SK-N-SH (cell line): ENCODE results near the gene CCL21. TPM values are rescaled to one million over a fixed set of nuclear protein-coding genes. Genes with fewer than 3 reads are reported as not detected.

Source experiments
- CTCF ChIA-PET: fragments of 300-600, 350-600 bp; formaldehyde crosslinking; extraction: SDS; loops from one replicate; lab custom pipeline; 2021; lab: Yijun Ruan, JAX
- POLR2A ChIA-PET: fragments of 350-600 bp; sonication (Branson Sonifier 250); formaldehyde crosslinking; extraction: SDS; loops from one replicate; lab custom pipeline; 2020; ENCODE audit warnings: antibody characterized with exemption, inconsistent platforms; lab: Yijun Ruan, JAX
- DNase-seq: peaks from one replicate; pipeline ENCODE4 v3.0.0; 2012
- H2AFZ ChIP-seq: fragments of 200-600 bp; sonication (generic); 2 replicates; pipeline ENCODE4 v1.8.1; 2016; ENCODE audit warnings: antibody characterized with exemption, mild to moderate bottlenecking, low read depth
- H3F3A ChIP-seq: fragments of 200-600 bp; sonication (generic); replicated peaks from 2 replicates; pipeline ENCODE3; 2016; ENCODE audit warnings: antibody characterized with exemption, mild to moderate bottlenecking; ENCODE audit not compliant: insufficient read depth
- H3K27ac ChIP-seq, 2 experiments: fragments of 200-500 bp in 1 of 2; fragments of 200-600 bp in 1 of 2; sonication (Bioruptor generic) in 1 of 2; sonication (generic), shearing (Covaris generic) in 1 of 2; 2 replicates each; pipeline versions ENCODE4 v1.5.1 to v1.6.1; 2014 to 2016; ENCODE audit warnings: low read depth in 2 of 2, inconsistent platforms in 1 of 2, low read length in 1 of 2, mild to moderate bottlenecking in 1 of 2, mixed read lengths in 1 of 2
- H3K27me3 ChIP-seq: fragments of 200-600 bp; sonication (generic), shearing (Covaris generic); 2 replicates; pipeline ENCODE4 v1.6.1; 2016; ENCODE audit warnings: mixed run types; ENCODE audit not compliant: insufficient read depth
- H3K36me3 ChIP-seq, 2 experiments: fragments of 200-500 bp in 1 of 2; fragments of 200-600 bp in 1 of 2; sonication (Bioruptor generic) in 1 of 2; sonication (generic) in 1 of 2; replicated peaks in 1 of 2; 2 replicates each; pipeline versions ENCODE3 to v1.5.1; 2014 to 2016; ENCODE audit warnings: low read length in 1 of 2, mild to moderate bottlenecking in 1 of 2; ENCODE audit not compliant: insufficient read depth in 2 of 2, control insufficient read depth in 1 of 2
- H3K4me1 ChIP-seq, 2 experiments: fragments of 200-500 bp in 1 of 2; fragments of 200-600 bp in 1 of 2; sonication (Bioruptor generic) in 1 of 2; sonication (generic), shearing (Covaris generic) in 1 of 2; 2 replicates each; pipeline versions ENCODE4 v1.5.1 to v1.6.1; 2014 to 2016; ENCODE audit warnings: low read depth in 1 of 2, low read length in 1 of 2, mixed run types in 1 of 2; ENCODE audit not compliant: insufficient read depth in 2 of 2, control insufficient read depth in 1 of 2
- H3K4me2 ChIP-seq: fragments of 200-600 bp; sonication (generic), shearing (Covaris generic); 2 replicates; pipeline ENCODE4 v1.6.1; 2017; ENCODE audit warnings: mixed run types
- H3K4me3 ChIP-seq, 2 experiments: fragments of 200-500 bp in 1 of 2; fragments of 200-600 bp in 1 of 2; sonication (Bioruptor generic) in 1 of 2; sonication (generic), shearing (Covaris generic) in 1 of 2; 2 replicates each; pipeline versions ENCODE4 v1.5.1 to v1.8.1; 2014 to 2016; ENCODE audit warnings: low read depth in 2 of 2, inconsistent platforms in 1 of 2, low read length in 1 of 2, mild to moderate bottlenecking in 1 of 2, mixed read lengths in 1 of 2, moderate library complexity in 1 of 2
- H3K79me2 ChIP-seq: fragments of 200-600 bp; sonication (generic); 2 replicates; pipeline ENCODE4 v1.8.1; 2017; ENCODE audit warnings: mild to moderate bottlenecking; ENCODE audit not compliant: insufficient read depth
- H3K9ac ChIP-seq: fragments of 200-600 bp; sonication (generic); 2 replicates; pipeline ENCODE4 v1.6.1; 2017; ENCODE audit warnings: mixed run types
- H3K9me2 ChIP-seq: fragments of 200-600 bp; sonication (generic); 2 replicates; pipeline ENCODE4 v1.6.1; 2017; ENCODE audit warnings: mixed run types
- H3K9me3 ChIP-seq: fragments of 200-600 bp; sonication (generic); 2 replicates; pipeline ENCODE4 v1.6.1; 2017; ENCODE audit warnings: mixed run types, mild to moderate bottlenecking, moderate library complexity
- H4K20me1 ChIP-seq: fragments of 200-600 bp; sonication (generic); 2 replicates; pipeline ENCODE4 v1.6.1; 2017; ENCODE audit warnings: mild to moderate bottlenecking, mixed run types; ENCODE audit not compliant: insufficient read depth
- ELF1 ChIP-seq: IDR thresholded peaks from 2 replicates; pipeline ENCODE4 v1.4.0; 2012
- EP300 ChIP-seq, 2 experiments: IDR thresholded peaks; 2 replicates each; pipeline versions ENCODE4 v1.4.0 to v1.6.1; 2012; ENCODE audit warnings: borderline replicate concordance in 1 of 2, low read depth in 1 of 2, low read length in 1 of 2
- EZH2phosphoT487 ChIP-seq: fragments of 200-600 bp; sonication (generic); IDR thresholded peaks from 2 replicates; pipeline ENCODE4 v1.6.1; 2017; ENCODE audit warnings: low read depth, mixed run types, mild to moderate bottlenecking, antibody characterized with exemption, moderate library complexity, borderline replicate concordance
- MXI1 ChIP-seq: IDR thresholded peaks from 2 replicates; pipeline ENCODE4 v1.6.1; 2012; ENCODE audit warnings: mild to moderate bottlenecking, low read depth, low read length, improper control_type of control experiment
- NFIC ChIP-seq: IDR thresholded peaks from 2 replicates; pipeline ENCODE4 v1.4.0; 2012; ENCODE audit warnings: borderline replicate concordance
- RAD21 ChIP-seq: IDR thresholded peaks from 2 replicates; pipeline ENCODE4 v1.6.1; 2012; ENCODE audit warnings: mild to moderate bottlenecking, low read length
- RCOR1 ChIP-seq: fragments of 150-350 bp; IDR thresholded peaks from 2 replicates; pipeline ENCODE4 v1.6.1; 2017; ENCODE audit warnings: antibody characterized with exemption, low read length
- RXRA ChIP-seq: IDR thresholded peaks from 2 replicates; pipeline ENCODE4 v1.4.0; 2012; ENCODE audit warnings: low read depth, mild to moderate bottlenecking, borderline replicate concordance
- SMC3 ChIP-seq: IDR thresholded peaks from 2 replicates; pipeline ENCODE4 v1.6.1; 2012; ENCODE audit warnings: low read depth, low read length, improper control_type of control experiment
- TEAD4 ChIP-seq: IDR thresholded peaks from 2 replicates; pipeline ENCODE4 v1.4.0; 2012; ENCODE audit warnings: mild to moderate bottlenecking, borderline replicate concordance; ENCODE audit not compliant: insufficient read depth
- YY1 ChIP-seq: IDR thresholded peaks from 2 replicates; pipeline ENCODE4 v1.4.0; 2012; ENCODE audit warnings: low read depth, mild to moderate bottlenecking
- WGBS: methylation state at CpG from one replicate; pipeline ENCODE4 v1.1.6; 2017; ENCODE audit warnings: low lambda C conversion rate; 5-methylcytosine and 5-hydroxymethylcytosine counted together
- polyA plus RNA-seq, 3 experiments: library from polyadenylated mRNA; depleted of rRNA; stranded (reverse); fragments of >200 nt; gene quantifications; 2 replicates each; pipeline ENCODE4 v1.2.3, GENCODE V29; 2012
- TF ChIP-seq, protein P1 (sequence below): fragments of 200-600 bp; sonication (generic); IDR thresholded peaks from 2 replicates; pipeline ENCODE4 v1.6.1; 2017; ENCODE audit warnings: antibody characterized with exemption, mild to moderate bottlenecking, moderate library complexity
- TF ChIP-seq, protein P2 (sequence below): IDR thresholded peaks from 2 replicates; pipeline ENCODE4 v1.6.1; 2012; ENCODE audit warnings: mild to moderate bottlenecking, low read depth, low read length, moderate library complexity

CCL21 gene
- polyA plus RNA-seq, 1 of the 3 experiments (the other 2 are of a cell fraction), result not detected

GRCh38 chr9:34701023-34701768 is 8.7 kb downstream of the CCL21 start:
- no peaks in the 10 kb centered on the region for H3K36me3 ChIP-seq
- TF ChIP-seq YY1, result no peak
- peak; percentile 51 for TF ChIP-seq RAD21
- no peak for TF ChIP-seq RXRA
- TF ChIP-seq RCOR1, result no peak
- no peak for TF ChIP-seq NFIC
- TF ChIP-seq TEAD4, result no peak
- TF ChIP-seq EZH2phosphoT487, result no peak
- TF ChIP-seq, protein P1, sequence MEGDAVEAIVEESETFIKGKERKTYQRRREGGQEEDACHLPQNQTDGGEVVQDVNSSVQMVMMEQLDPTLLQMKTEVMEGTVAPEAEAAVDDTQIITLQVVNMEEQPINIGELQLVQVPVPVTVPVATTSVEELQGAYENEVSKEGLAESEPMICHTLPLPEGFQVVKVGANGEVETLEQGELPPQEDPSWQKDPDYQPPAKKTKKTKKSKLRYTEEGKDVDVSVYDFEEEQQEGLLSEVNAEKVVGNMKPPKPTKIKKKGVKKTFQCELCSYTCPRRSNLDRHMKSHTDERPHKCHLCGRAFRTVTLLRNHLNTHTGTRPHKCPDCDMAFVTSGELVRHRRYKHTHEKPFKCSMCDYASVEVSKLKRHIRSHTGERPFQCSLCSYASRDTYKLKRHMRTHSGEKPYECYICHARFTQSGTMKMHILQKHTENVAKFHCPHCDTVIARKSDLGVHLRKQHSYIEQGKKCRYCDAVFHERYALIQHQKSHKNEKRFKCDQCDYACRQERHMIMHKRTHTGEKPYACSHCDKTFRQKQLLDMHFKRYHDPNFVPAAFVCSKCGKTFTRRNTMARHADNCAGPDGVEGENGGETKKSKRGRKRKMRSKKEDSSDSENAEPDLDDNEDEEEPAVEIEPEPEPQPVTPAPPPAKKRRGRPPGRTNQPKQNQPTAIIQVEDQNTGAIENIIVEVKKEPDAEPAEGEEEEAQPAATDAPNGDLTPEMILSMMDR, result peak; percentile 67
- TF ChIP-seq, protein P2, sequence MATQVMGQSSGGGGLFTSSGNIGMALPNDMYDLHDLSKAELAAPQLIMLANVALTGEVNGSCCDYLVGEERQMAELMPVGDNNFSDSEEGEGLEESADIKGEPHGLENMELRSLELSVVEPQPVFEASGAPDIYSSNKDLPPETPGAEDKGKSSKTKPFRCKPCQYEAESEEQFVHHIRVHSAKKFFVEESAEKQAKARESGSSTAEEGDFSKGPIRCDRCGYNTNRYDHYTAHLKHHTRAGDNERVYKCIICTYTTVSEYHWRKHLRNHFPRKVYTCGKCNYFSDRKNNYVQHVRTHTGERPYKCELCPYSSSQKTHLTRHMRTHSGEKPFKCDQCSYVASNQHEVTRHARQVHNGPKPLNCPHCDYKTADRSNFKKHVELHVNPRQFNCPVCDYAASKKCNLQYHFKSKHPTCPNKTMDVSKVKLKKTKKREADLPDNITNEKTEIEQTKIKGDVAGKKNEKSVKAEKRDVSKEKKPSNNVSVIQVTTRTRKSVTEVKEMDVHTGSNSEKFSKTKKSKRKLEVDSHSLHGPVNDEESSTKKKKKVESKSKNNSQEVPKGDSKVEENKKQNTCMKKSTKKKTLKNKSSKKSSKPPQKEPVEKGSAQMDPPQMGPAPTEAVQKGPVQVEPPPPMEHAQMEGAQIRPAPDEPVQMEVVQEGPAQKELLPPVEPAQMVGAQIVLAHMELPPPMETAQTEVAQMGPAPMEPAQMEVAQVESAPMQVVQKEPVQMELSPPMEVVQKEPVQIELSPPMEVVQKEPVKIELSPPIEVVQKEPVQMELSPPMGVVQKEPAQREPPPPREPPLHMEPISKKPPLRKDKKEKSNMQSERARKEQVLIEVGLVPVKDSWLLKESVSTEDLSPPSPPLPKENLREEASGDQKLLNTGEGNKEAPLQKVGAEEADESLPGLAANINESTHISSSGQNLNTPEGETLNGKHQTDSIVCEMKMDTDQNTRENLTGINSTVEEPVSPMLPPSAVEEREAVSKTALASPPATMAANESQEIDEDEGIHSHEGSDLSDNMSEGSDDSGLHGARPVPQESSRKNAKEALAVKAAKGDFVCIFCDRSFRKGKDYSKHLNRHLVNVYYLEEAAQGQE, result no peak
- 0 out of 2 replicates have a peak, but pooled peaks have one; percentile 18 for TF ChIP-seq MXI1
- peak; percentile 22; the same call in 1 of the 2 replicates for TF ChIP-seq SMC3
- no peak for TF ChIP-seq ELF1
- no peak for TF ChIP-seq EP300 (IDR thresholded peaks at IDR 0.05; ENCODE audit: borderline replicate concordance in 1 of 2, low read depth in 1 of 2, low read length in 1 of 2)
- TF ChIP-seq, all 33 proteins: peak for 4
- CTCF ChIA-PET, result interaction anchor here (0.6 to 5.8 kb wide), 23 partner anchors 8 to 293 kb away, joined by 3 to 57 read pairs (median 5); partner anchors contain the start of genes CCL19, CCL21, CCL27 and DCTN3
- Histone ChIP-seq H3K27me3 (no peaks in the 10 kb centered on the region), H2AFZ (peak overlapping the region; percentile 62; the same call in 1 of the 2 replicates), H3K79me2 (no peaks in the 10 kb centered on the region), H3K27ac (peak overlapping the region in 1 of 2 experiments; percentile 18; a peak in 2 of 4 replicates), H4K20me1 (no peaks in the 10 kb centered on the region), H3K9me3 (no peaks in the 10 kb centered on the region), H3K9me2 (no peaks in the 10 kb centered on the region), H3K9ac (peak overlapping the region; percentile 30; the same call in 1 of the 2 replicates), H3K4me2 (peak overlapping the region; percentile 75), H3K4me3 (peak overlapping the region; percentile 54 to 58), H3F3A (no peaks in the 10 kb centered on the region), H3K4me1 (peaks cover 0 to 4% of the 10 kb centered on the region in 2 experiments; a peak in 1 of 4 replicates)
- POLR2A ChIA-PET, result interaction anchor here (0.9 kb wide), 1 partner anchor 15 kb away, joined by 3 read pairs; no protein-coding TSS in a partner anchor
- WGBS, result 60% methylated on average over 8 of the region's 52 CpGs
- DNase-seq, result peak; percentile 86
